Neural cell (in vitro differentiated cells): ENCODE results near the gene LRP5. TPM values are rescaled to one million over a fixed set of nuclear protein-coding genes. Genes with fewer than 3 reads are reported as not detected.
"Not testable (repeated sequence)": the region's sequence is repeated elsewhere in the genome, so short reads cannot be mapped to it uniquely, and the experiment has no call there.

ENCODE experiments used
- H2AFZ ChIP-seq: fragments of 200-600, 300-800 bp; sonication (generic), shearing (Covaris generic); 2 replicates; pipeline ENCODE4 v1.6.0; 2014; ENCODE audit warnings: low read depth, mild to moderate bottlenecking, antibody characterized with exemption, low read length, moderate library complexity
- H3F3A ChIP-seq: fragments of 200-600 bp; shearing (Covaris generic); 2 replicates; pipeline ENCODE4 v1.6.1; 2016; ENCODE audit warnings: mild to moderate bottlenecking, moderate library complexity, mixed read lengths, antibody characterized with exemption, low read length; ENCODE audit not compliant: insufficient read depth, poor library complexity, severe bottlenecking
- H3K27ac ChIP-seq: fragments of 200-600, 300-800 bp; sonication (generic), shearing (Covaris generic); 2 replicates; pipeline ENCODE4 v1.5.1; 2014; ENCODE audit warnings: mild to moderate bottlenecking, low read length, moderate library complexity
- H3K27me3 ChIP-seq: fragments of 300-800, 200-600 bp; sonication (generic), shearing (Covaris generic); 2 replicates; pipeline ENCODE4 v1.6.0; 2014; ENCODE audit warnings: mild to moderate bottlenecking, low read depth, low read length, moderate library complexity; ENCODE audit not compliant: insufficient read depth
- H3K36me3 ChIP-seq: fragments of 300-800, 200-600 bp; sonication (generic), shearing (Covaris generic); 2 replicates; pipeline ENCODE4 v1.5.1; 2014; ENCODE audit warnings: mild to moderate bottlenecking, antibody characterized with exemption, low read length, moderate library complexity; ENCODE audit not compliant: insufficient read depth
- H3K4me2 ChIP-seq: fragments of 300-800, 200-600 bp; sonication (generic), shearing (Covaris generic); 2 replicates; pipeline ENCODE4 v1.6.0; 2014; ENCODE audit warnings: mild to moderate bottlenecking, low read length
- H3K4me3 ChIP-seq: fragments of 300-800, 200-600 bp; sonication (generic), shearing (Covaris generic); 2 replicates; pipeline ENCODE4 v1.5.1; 2014; ENCODE audit warnings: mild to moderate bottlenecking, low read length, moderate library complexity
- H3K79me2 ChIP-seq: fragments of 200-600 bp; shearing (Covaris generic); replicated peaks from 2 replicates; pipeline ENCODE4 v1.6.0; 2014; ENCODE audit warnings: mild to moderate bottlenecking, low read length, moderate library complexity; ENCODE audit not compliant: insufficient read depth
- H3K9ac ChIP-seq: fragments of 300-800, 200-600 bp; sonication (generic), shearing (Covaris generic); 2 replicates; pipeline ENCODE4 v1.6.1; 2016; ENCODE audit warnings: mild to moderate bottlenecking, low read length, mixed read lengths
- H3K9me2 ChIP-seq: fragments of 200-600 bp; shearing (Covaris generic); 2 replicates; pipeline ENCODE4 v1.6.1; 2016; ENCODE audit warnings: mild to moderate bottlenecking, low read length, mixed read lengths; ENCODE audit not compliant: insufficient read depth
- H3K9me3 ChIP-seq: fragments of 200-600, 300-800 bp; sonication (generic), shearing (Covaris generic); 2 replicates; pipeline ENCODE4 v1.6.1; 2016; ENCODE audit warnings: mild to moderate bottlenecking, mixed run types, low read length, moderate library complexity, mixed read lengths
- H4K20me1 ChIP-seq: fragments of 200-600 bp; shearing (Covaris generic); 2 replicates; pipeline ENCODE4 v1.6.1; 2016; ENCODE audit warnings: mild to moderate bottlenecking, mixed run types; ENCODE audit not compliant: insufficient read depth
- EP300 ChIP-seq: fragments of 450-650 bp; conservative IDR thresholded peaks from 2 replicates; pipeline ENCODE4 v1.6.1; 2014; ENCODE audit warnings: antibody characterized with exemption, mild to moderate bottlenecking, moderate library complexity; ENCODE audit not compliant: poor library complexity, severe bottlenecking
- EZH2 ChIP-seq: fragments of 200-600, 300-800 bp; shearing (Covaris generic), sonication (generic); IDR thresholded peaks from 2 replicates; pipeline ENCODE4 v1.6.1; 2014; ENCODE audit warnings: antibody characterized with exemption, low read length, borderline replicate concordance, mild to moderate bottlenecking; ENCODE audit not compliant: insufficient read depth, poor library complexity, severe bottlenecking
- MXI1 ChIP-seq: fragments of 450-650 bp; conservative IDR thresholded peaks from 2 replicates; pipeline ENCODE4 v1.6.1; 2014; ENCODE audit warnings: antibody characterized with exemption, mild to moderate bottlenecking; ENCODE audit not compliant: poor library complexity, severe bottlenecking
- POLR2AphosphoS5 ChIP-seq: IDR thresholded peaks from 2 replicates; pipeline ENCODE4 v1.6.1; 2012
- RAD21 ChIP-seq: fragments of 450-650 bp; conservative IDR thresholded peaks from 2 replicates; pipeline ENCODE4 v1.6.1; 2014; ENCODE audit warnings: antibody characterized with exemption, mild to moderate bottlenecking, moderate library complexity
- REST ChIP-seq: IDR thresholded peaks from 2 replicates; pipeline ENCODE4 v1.6.1; 2012; ENCODE audit warnings: borderline replicate concordance
- SMC3 ChIP-seq: fragments of 450-650 bp; conservative IDR thresholded peaks from 2 replicates; pipeline ENCODE4 v1.6.1; 2014; ENCODE audit warnings: antibody characterized with exemption, mild to moderate bottlenecking, moderate library complexity; ENCODE audit not compliant: poor library complexity
- TAF1 ChIP-seq: IDR thresholded peaks from 2 replicates; pipeline ENCODE4 v1.6.1; 2012; ENCODE audit warnings: low read depth
- polyA plus RNA-seq: library from polyadenylated mRNA; depleted of rRNA; stranded (reverse); fragments of >200 nt; gene quantifications from 2 replicates; pipeline ENCODE4 v1.2.3, GENCODE V29; 2014
- TF ChIP-seq, protein P1 (sequence below): fragments of 450-650 bp; IDR thresholded peaks from 2 replicates; pipeline ENCODE4 v1.5.1; 2014; ENCODE audit warnings: antibody characterized with exemption, mild to moderate bottlenecking, moderate library complexity; ENCODE audit not compliant: poor library complexity, severe bottlenecking

LRP5 gene
- polyA plus RNA-seq, 1 donor from 2014 or later: 3.0 TPM

- H3K9me2 ChIP-seq: no peaks in the 10 kb centered on the region
- no peaks in the 10 kb centered on the region for H3K36me3 ChIP-seq
- TF ChIP-seq POLR2AphosphoS5 (no peak), RAD21 (no peak), REST (no peak)
- TF ChIP-seq, protein P1, sequence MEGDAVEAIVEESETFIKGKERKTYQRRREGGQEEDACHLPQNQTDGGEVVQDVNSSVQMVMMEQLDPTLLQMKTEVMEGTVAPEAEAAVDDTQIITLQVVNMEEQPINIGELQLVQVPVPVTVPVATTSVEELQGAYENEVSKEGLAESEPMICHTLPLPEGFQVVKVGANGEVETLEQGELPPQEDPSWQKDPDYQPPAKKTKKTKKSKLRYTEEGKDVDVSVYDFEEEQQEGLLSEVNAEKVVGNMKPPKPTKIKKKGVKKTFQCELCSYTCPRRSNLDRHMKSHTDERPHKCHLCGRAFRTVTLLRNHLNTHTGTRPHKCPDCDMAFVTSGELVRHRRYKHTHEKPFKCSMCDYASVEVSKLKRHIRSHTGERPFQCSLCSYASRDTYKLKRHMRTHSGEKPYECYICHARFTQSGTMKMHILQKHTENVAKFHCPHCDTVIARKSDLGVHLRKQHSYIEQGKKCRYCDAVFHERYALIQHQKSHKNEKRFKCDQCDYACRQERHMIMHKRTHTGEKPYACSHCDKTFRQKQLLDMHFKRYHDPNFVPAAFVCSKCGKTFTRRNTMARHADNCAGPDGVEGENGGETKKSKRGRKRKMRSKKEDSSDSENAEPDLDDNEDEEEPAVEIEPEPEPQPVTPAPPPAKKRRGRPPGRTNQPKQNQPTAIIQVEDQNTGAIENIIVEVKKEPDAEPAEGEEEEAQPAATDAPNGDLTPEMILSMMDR: no peak
- no peaks in the 10 kb centered on the region for H4K20me1 ChIP-seq
- no peak overlapping the region for H3K4me2 ChIP-seq
- no peaks in the 10 kb centered on the region for H3K27me3 ChIP-seq
- peaks cover 8% of the 10 kb centered on the region for H3K9me3 ChIP-seq
- no peak overlapping the region for H2AFZ ChIP-seq
- H3K79me2 ChIP-seq: no peaks in the 10 kb centered on the region
- H3K4me3 ChIP-seq: no peak overlapping the region
- H3F3A ChIP-seq: no peaks in the 10 kb centered on the region
- H3K9ac ChIP-seq: no peak overlapping the region
- H3K27ac ChIP-seq: no peak overlapping the region
Observed at GRCh38 chr11:68343761-68344256, 31.4 kb downstream of the LRP5 start.

- not testable (repeated sequence) for H3K36me3 ChIP-seq, H3K9me2 ChIP-seq, H3K9me3 ChIP-seq, H3K79me2 ChIP-seq, H3K27me3 ChIP-seq, H2AFZ ChIP-seq, H3K4me3 ChIP-seq, H3K27ac ChIP-seq, H3K4me2 ChIP-seq, H4K20me1 ChIP-seq, H3K9ac ChIP-seq, H3F3A ChIP-seq
Observed at GRCh38 chr11:68344821-68345220, 32.4 kb downstream of the LRP5 start.

DNA sequence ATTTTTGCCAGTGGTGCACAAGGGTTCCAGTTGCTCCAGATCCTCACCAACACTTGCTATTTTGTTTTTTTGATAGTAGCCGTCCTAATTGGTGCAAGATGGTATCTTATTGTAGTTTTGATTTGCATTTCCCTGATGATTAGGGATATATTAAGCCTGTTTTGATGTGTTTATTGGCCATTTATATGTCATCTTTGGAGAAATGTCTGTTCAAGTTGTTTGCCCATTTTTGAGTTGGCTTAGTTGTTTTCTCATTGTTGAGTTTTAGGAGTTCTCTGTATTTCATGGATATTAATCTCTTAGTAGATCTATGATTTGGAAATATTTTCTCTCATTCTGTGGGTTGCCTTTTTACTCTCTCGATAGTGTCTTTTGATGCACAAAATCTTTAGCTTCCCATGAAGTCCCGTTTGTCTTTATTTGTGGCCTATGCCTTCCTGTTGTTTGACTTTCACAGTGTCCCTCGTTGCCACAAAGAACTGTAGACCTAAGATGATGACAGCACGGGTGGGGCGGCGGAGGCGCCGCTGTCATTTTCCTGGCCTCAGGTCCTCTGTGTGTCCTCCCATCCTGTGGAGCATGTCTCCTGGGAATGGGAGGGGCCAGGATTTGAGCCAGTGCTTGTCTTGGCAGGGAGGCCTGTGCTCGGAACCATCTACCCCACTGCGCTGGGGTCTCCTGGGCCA is 33.5 kb downstream of the LRP5 start:
- no peak overlapping the region for H2AFZ ChIP-seq
- H3K9me2 ChIP-seq: no peaks in the 10 kb centered on the region
- no peaks in the 10 kb centered on the region for H3K36me3 ChIP-seq
- H3K79me2 ChIP-seq: no peaks in the 10 kb centered on the region
- no peak overlapping the region for H3K9ac ChIP-seq
- H3K9me3 ChIP-seq: peaks cover 8% of the 10 kb centered on the region
- TF ChIP-seq SMC3: no peak
- TF ChIP-seq, protein P1: no peak
- TF ChIP-seq TAF1: no peak
- no peak for TF ChIP-seq RAD21
- no peak for TF ChIP-seq POLR2AphosphoS5
- no peak for TF ChIP-seq MXI1
- TF ChIP-seq EP300: no peak
- TF ChIP-seq REST: no peak
- TF ChIP-seq EZH2: no peak
- H3K4me2 ChIP-seq: no peak overlapping the region
- no peak overlapping the region for H3K27ac ChIP-seq
- H3F3A ChIP-seq: no peaks in the 10 kb centered on the region
- H3K27me3 ChIP-seq: no peaks in the 10 kb centered on the region
- H3K4me3 ChIP-seq: no peak overlapping the region
- H4K20me1 ChIP-seq: no peaks in the 10 kb centered on the region
